Measurements from ENCODE around the gene C11orf42. TPM values are rescaled to one million over a fixed set of nuclear protein-coding genes. Genes with fewer than 3 reads are reported as not detected.

The C11orf42 gene
- total RNA-seq, 4 donors from 2014 or later, result not detected

- H3K27ac ChIP-seq, result no peak overlapping the region
- DNase-seq, result no peak
- H3K36me3 ChIP-seq, result peaks cover 0 to 48% of the 10 kb centered on the region in 2 donors
- no peak for TF ChIP-seq CTCF (IDR thresholded peaks at IDR 0.05 in 4 of 5, conservative IDR thresholded peaks at IDR 0.05 in 1 of 5)
- no peak for TF ChIP-seq POLR2A (IDR thresholded peaks at IDR 0.05)
- in situ Hi-C loops (cut with MboI; ENCODE audit: low sequenced_read_pairs in 4 of 4) (no loop called here), intact Hi-C loops (cut with DNase I; ENCODE audit: low total_unique reads) (no loop called here)
- no peak overlapping the region for H3K4me3 ChIP-seq
- peaks cover 8 to 10% of the 10 kb centered on the region in 2 donors for H3K4me1 ChIP-seq
- H3K27me3 ChIP-seq, result no peaks in the 10 kb centered on the region
- ATAC-seq, result no peak
- H3K9me3 ChIP-seq, result no peaks in the 10 kb centered on the region
Measured at GRCh38 chr11:6224421-6224820, 19.1 kb downstream of the C11orf42 start.

DNA sequence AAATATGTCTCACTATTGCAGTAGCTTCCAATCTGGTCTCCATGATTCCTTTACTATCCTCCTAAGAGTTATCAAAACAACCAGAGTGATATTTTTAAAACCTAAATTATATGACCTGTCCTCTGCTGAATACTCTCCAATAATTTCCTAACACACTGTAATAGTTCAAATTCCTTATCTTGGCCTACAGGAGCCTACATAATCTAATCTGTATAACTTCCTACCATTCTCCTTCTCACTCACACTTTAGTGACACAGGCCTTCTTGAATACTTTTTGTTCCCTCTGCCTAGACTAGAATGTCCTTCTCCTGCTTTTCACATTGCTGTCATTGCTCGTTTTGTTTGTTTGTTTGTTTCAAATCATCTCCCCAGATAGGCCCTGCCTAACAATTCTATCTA, 19.7 kb downstream of the C11orf42 start:
- in situ Hi-C loops (cut with MboI; ENCODE audit: low sequenced_read_pairs in 4 of 4), result loop anchor here (25.0 kb wide), 2 partner anchors 137 to 262 kb away; partner anchors contain the start of genes ARFIP2 (in 3 of the 4), DNHD1 (in 3 of the 4) and TIMM10B (in 3 of the 4)
- ATAC-seq, result no peak
- TF ChIP-seq POLR2A (IDR thresholded peaks at IDR 0.05), result no peak
- no peak for TF ChIP-seq CTCF (IDR thresholded peaks at IDR 0.05 in 4 of 5, conservative IDR thresholded peaks at IDR 0.05 in 1 of 5)

DNA sequence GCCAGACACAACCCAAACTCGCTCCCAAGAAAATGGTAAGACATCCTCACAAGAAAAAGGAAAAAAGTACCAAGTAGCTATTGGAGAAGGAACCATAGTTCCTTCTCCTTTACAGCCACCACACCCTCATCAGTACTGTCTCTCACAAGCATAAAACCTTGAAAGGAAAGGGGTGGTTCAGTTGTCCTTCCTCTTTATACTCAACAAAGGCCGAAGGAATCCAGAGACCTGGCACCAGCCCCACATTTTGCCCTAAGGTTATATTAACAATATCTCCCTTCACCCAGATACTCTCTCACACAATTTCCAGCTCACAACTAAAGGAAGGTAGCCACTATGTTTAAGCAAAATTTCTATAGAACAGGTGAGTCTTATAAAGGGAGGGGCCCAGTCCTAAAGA, 20.5 kb downstream of the C11orf42 start:
- Histone ChIP-seq H3K27ac (no peak overlapping the region), H3K9me3 (no peaks in the 10 kb centered on the region), H3K27me3 (no peaks in the 10 kb centered on the region), H3K4me3 (no peak overlapping the region), H3K36me3 (peaks cover 0 to 34% of the 10 kb centered on the region in 2 donors), H3K4me1 (peaks cover 8 to 10% of the 10 kb centered on the region in 2 donors)
- no peak for TF ChIP-seq CTCF (IDR thresholded peaks at IDR 0.05 in 4 of 5, conservative IDR thresholded peaks at IDR 0.05 in 1 of 5)
- TF ChIP-seq POLR2A (IDR thresholded peaks at IDR 0.05), result no peak
- DNase-seq (no peak), ATAC-seq (no peak)
- in situ Hi-C loops (cut with MboI; ENCODE audit: low sequenced_read_pairs in 4 of 4), result loop anchor here (25.0 kb wide), 2 partner anchors 136 to 261 kb away; partner anchors contain the start of genes ARFIP2 (in 3 of the 4), DNHD1 (in 3 of the 4) and TIMM10B (in 3 of the 4)
- intact Hi-C loops (cut with DNase I; ENCODE audit: low total_unique reads), result no loop called here

More for the DNA sequence above, 19.7 kb downstream of the C11orf42 start:
- Histone ChIP-seq H3K4me1 (peaks cover 8 to 10% of the 10 kb centered on the region in 2 donors), H3K9me3 (no peaks in the 10 kb centered on the region), H3K4me3 (no peak overlapping the region), H3K27ac (no peak overlapping the region), H3K27me3 (no peaks in the 10 kb centered on the region), H3K36me3 (peaks cover 0 to 43% of the 10 kb centered on the region in 2 donors)
- no peak for DNase-seq
- intact Hi-C loops (cut with DNase I; ENCODE audit: low total_unique reads), result no loop called here

DNA sequence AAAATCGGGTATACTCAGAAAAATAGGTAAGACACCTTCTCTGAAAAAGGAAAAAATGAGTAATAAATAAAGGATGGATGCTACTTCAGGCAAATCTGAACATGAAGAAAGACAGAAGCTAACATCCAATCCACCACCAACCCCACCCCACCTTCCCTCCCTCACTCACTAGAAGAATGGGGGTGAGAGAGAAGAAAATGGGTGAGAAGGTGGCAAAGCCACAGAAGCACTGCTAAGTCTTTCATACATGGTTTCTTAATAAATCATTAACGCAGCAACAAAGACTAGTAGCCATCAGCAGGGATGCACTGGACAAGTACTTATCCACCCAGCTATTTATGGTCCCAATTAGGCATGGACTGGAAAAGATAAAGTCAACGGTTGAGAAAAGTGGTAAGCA, 23.2 kb downstream of the C11orf42 start:
- intact Hi-C loops (cut with DNase I; ENCODE audit: low total_unique reads), result no loop called here

More for the DNA sequence above, 23.2 kb downstream of the C11orf42 start:
- H3K27me3 ChIP-seq, result no peaks in the 10 kb centered on the region
- TF ChIP-seq CTCF (IDR thresholded peaks at IDR 0.05 in 4 of 5, conservative IDR thresholded peaks at IDR 0.05 in 1 of 5), result no peak
- TF ChIP-seq POLR2A (IDR thresholded peaks at IDR 0.05), result no peak
- H3K27ac ChIP-seq, result no peak overlapping the region
- no peaks in the 10 kb centered on the region for H3K9me3 ChIP-seq
- peaks cover 0 to 8% of the 10 kb centered on the region in 2 donors for H3K36me3 ChIP-seq
- peaks cover 17 to 21% of the 10 kb centered on the region in 2 donors for H3K4me1 ChIP-seq
- no peak overlapping the region for H3K4me3 ChIP-seq
- no peak for ATAC-seq
- no peak for DNase-seq
- in situ Hi-C loops (cut with MboI; ENCODE audit: low sequenced_read_pairs in 4 of 4), result loop anchor here (25.0 kb wide), 2 partner anchors 134 to 259 kb away; partner anchors contain the start of genes ARFIP2 (in 3 of the 4), DNHD1 (in 3 of the 4) and TIMM10B (in 3 of the 4)
